Measurements from ENCODE around the gene TBX19. TPM values are rescaled to one million over a fixed set of nuclear protein-coding genes. Genes with fewer than 3 reads are reported as not detected.

The TBX19 gene
- total and polyA plus RNA-seq, 5 donors from 2014 or later: 1.3 to 3.8 (median 2.1) TPM

DNA sequence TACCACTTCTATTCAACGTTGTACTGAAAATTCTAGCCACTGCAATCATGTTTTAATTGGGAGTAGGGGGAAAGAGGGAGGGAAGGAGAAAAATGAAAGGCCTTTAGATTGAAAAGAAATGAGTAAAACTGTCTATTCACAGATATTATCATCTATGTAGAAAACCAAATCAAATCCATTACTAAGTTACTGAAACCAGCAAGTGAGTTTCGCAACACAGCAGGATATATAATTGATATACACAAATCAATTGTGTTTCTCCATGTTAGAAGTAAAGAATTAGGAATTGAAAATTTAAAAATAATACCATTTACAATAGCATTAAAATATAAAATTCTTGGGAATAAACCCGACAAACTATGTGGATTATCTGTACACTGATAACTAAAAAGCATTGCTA lies 35.6 kb upstream of the TBX19 start:
- H3K4me1 ChIP-seq (ENCODE audit: control insufficient read depth, insufficient read depth, low read length, poor library complexity, severe bottlenecking): no peaks in the 10 kb centered on the region
- H3K9me3 ChIP-seq (ENCODE audit: control insufficient read depth in 2 of 2, low read length in 2 of 2): no peaks in the 10 kb centered on the region
- peaks cover 0 to 2% (median 0%) of the 10 kb centered on the region in 7 donors for H3K9me3 Mint-ChIP-seq
- H3K36me3 ChIP-seq (ENCODE audit: control insufficient read depth, insufficient read depth, low read length): peaks cover 71% of the 10 kb centered on the region
- H3K27me3 ChIP-seq (ENCODE audit: control insufficient read depth, insufficient read depth, low read length): no peaks in the 10 kb centered on the region
- H3K4me1 Mint-ChIP-seq: peaks cover 24 to 60% (median 40%) of the 10 kb centered on the region in 4 donors
- peak overlapping the region in 1 of 3 donors; percentile 39 for H3K27ac Mint-ChIP-seq
- no peak overlapping the region for H3K4me3 ChIP-seq (ENCODE audit: low read depth, low read length)
- H3K27me3 Mint-ChIP-seq: no peaks in the 10 kb centered on the region
- H3K4me3 Mint-ChIP-seq: no peak overlapping the region
- H3K36me3 Mint-ChIP-seq: peaks cover 77% of the 10 kb centered on the region
- no peak overlapping the region for H3K27ac ChIP-seq (ENCODE audit: insufficient read depth, low read length, poor library complexity, severe bottlenecking)
- DNase-seq: no peak
- ATAC-seq (ENCODE audit: low read depth in 2 of 2): no peak

DNA sequence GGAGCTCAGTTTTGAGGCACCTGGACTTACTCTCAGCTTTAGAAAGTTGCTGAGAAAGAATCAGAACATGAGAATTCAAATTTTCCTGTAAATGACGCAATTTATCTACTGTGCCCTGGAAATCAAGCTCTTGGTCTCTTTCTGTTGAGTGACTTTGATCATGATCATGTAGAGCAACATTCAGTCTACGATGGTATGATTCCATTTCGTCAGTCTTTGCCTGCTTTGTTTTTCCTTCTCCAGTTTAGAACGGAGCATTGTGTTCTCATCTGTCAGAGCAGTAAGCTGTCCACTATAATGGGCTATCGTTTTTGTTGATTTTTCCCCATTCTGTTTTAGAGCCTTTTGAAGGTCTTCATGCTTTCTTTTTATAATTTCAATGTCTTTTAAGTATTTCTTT lies 34.2 kb upstream of the TBX19 start:
- no peak overlapping the region for H3K27ac Mint-ChIP-seq
- H3K36me3 ChIP-seq (ENCODE audit: control insufficient read depth, insufficient read depth, low read length): peaks cover 71% of the 10 kb centered on the region

DNA sequence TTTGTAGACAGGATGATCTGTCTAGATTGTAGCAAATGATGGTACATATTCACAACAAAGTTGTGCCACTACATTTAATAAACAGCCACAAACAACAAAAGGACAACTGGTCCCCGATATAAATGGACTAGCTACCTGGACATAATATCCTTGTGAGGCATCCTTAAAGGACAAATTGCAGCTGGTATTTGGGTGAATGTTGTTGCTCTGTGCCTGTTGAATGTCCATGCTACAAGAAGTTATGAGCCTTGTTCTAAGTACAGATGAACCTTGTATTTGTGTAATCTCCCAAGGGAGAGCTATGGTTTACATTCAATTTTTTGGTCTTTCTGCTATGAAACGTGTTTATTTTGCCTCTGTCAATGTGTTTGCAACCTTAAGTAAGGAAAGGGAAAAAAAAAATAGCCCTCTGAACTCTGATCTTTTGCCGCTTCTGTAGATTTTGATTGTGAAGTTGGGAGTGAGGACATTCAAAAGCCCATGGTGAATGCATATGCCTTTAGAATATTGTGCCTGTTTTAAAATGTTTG lies 28.4 kb upstream of the TBX19 start:
- Histone ChIP-seq H3K27ac (ENCODE audit: insufficient read depth, low read length, poor library complexity, severe bottlenecking) (peak overlapping the region; percentile 29), H3K4me1 (ENCODE audit: control insufficient read depth, insufficient read depth, low read length, poor library complexity, severe bottlenecking) (no peaks in the 10 kb centered on the region), H3K9me3 (ENCODE audit: control insufficient read depth in 2 of 2, low read length in 2 of 2) (peaks cover 9 to 11% of the 10 kb centered on the region in 2 experiments), H3K27me3 (ENCODE audit: control insufficient read depth, insufficient read depth, low read length) (no peaks in the 10 kb centered on the region), H3K36me3 (ENCODE audit: control insufficient read depth, insufficient read depth, low read length) (peaks cover 50% of the 10 kb centered on the region), H3K4me3 (ENCODE audit: low read depth, low read length) (no peak overlapping the region)
- Mint-ChIP-seq H3K4me3 (no peak overlapping the region), H3K27ac (no peak overlapping the region), H3K4me1 (peaks cover 29 to 38% (median 32%) of the 10 kb centered on the region in 4 donors), H3K27me3 (no peaks in the 10 kb centered on the region), H3K36me3 (peaks cover 64% of the 10 kb centered on the region), H3K9me3 (peaks cover 0 to 10% (median 3%) of the 10 kb centered on the region in 7 donors)
- DNase-seq (no peak), ATAC-seq (ENCODE audit: low read depth in 2 of 2) (no peak)

More for the DNA sequence above, 34.2 kb upstream of the TBX19 start:
- peaks cover 75% of the 10 kb centered on the region for H3K36me3 Mint-ChIP-seq
- no peak for ATAC-seq (ENCODE audit: low read depth in 2 of 2)
- DNase-seq: no peak
- H3K27me3 Mint-ChIP-seq: no peaks in the 10 kb centered on the region
- H3K4me3 ChIP-seq (ENCODE audit: low read depth, low read length): no peak overlapping the region
- H3K27me3 ChIP-seq (ENCODE audit: control insufficient read depth, insufficient read depth, low read length): no peaks in the 10 kb centered on the region
- peaks cover 0 to 2% (median 0%) of the 10 kb centered on the region in 7 donors for H3K9me3 Mint-ChIP-seq
- no peaks in the 10 kb centered on the region for H3K4me1 ChIP-seq (ENCODE audit: control insufficient read depth, insufficient read depth, low read length, poor library complexity, severe bottlenecking)
- H3K4me1 Mint-ChIP-seq: peaks cover 30 to 59% (median 40%) of the 10 kb centered on the region in 4 donors
- no peak overlapping the region for H3K27ac ChIP-seq (ENCODE audit: insufficient read depth, low read length, poor library complexity, severe bottlenecking)
- no peak overlapping the region for H3K4me3 Mint-ChIP-seq
- H3K9me3 ChIP-seq (ENCODE audit: control insufficient read depth in 2 of 2, low read length in 2 of 2): no peaks in the 10 kb centered on the region

DNA sequence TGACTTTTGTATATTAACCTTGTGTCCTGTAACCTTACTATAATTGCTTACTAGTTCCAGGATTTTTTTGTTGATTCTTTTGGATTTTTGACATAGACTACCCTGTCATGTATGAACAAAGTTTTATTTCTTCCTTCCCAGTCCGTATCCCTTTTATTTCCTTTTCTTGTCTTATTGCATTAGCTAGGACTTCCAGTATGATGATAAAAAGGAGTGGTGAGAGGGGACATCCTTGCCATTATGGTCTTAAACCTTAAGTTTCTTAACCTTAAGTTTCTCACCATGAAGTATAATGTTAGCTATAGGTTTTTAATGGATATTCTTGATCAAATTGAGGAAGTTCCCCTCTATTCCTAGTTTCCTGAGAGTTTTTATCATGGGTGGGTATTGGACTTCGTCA lies 24.5 kb upstream of the TBX19 start:
- Mint-ChIP-seq H3K27ac (no peak overlapping the region), H3K4me3 (no peak overlapping the region), H3K4me1 (peaks cover 12 to 43% (median 22%) of the 10 kb centered on the region in 4 donors), H3K27me3 (no peaks in the 10 kb centered on the region), H3K9me3 (peaks cover 0 to 10% (median 4%) of the 10 kb centered on the region in 7 donors), H3K36me3 (peaks cover 56% of the 10 kb centered on the region)
- ATAC-seq (ENCODE audit: low read depth in 2 of 2) (no peak), DNase-seq (no peak)
- Histone ChIP-seq H3K36me3 (ENCODE audit: control insufficient read depth, insufficient read depth, low read length) (peaks cover 34% of the 10 kb centered on the region), H3K27ac (ENCODE audit: insufficient read depth, low read length, poor library complexity, severe bottlenecking) (no peak overlapping the region), H3K4me3 (ENCODE audit: low read depth, low read length) (no peak overlapping the region), H3K9me3 (ENCODE audit: control insufficient read depth in 2 of 2, low read length in 2 of 2) (peaks cover 9 to 11% of the 10 kb centered on the region in 2 experiments), H3K27me3 (ENCODE audit: control insufficient read depth, insufficient read depth, low read length) (no peaks in the 10 kb centered on the region), H3K4me1 (ENCODE audit: control insufficient read depth, insufficient read depth, low read length, poor library complexity, severe bottlenecking) (no peaks in the 10 kb centered on the region)

DNA sequence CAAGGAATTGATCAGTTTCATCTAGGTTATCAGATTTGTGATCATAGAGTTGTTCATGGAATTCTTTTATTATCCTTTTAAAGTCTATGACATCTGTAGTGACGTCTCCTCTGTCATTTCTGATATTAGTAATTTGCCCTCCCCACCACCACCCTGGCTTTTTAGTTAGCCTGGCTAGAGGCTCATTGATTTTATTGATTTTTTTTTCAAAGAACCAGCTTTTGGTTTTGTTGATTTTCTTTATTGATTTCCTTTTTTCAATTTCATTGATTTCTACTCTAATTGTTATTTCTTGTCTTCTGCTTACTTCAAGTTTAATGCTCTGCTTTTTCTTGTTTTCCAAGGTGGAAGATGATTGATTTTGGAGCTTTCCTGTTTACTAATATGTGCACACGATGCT lies 23.3 kb upstream of the TBX19 start:
- Histone ChIP-seq H3K27me3 (ENCODE audit: control insufficient read depth, insufficient read depth, low read length) (no peaks in the 10 kb centered on the region), H3K4me3 (ENCODE audit: low read depth, low read length) (no peak overlapping the region), H3K27ac (ENCODE audit: insufficient read depth, low read length, poor library complexity, severe bottlenecking) (no peak overlapping the region), H3K4me1 (ENCODE audit: control insufficient read depth, insufficient read depth, low read length, poor library complexity, severe bottlenecking) (no peaks in the 10 kb centered on the region), H3K36me3 (ENCODE audit: control insufficient read depth, insufficient read depth, low read length) (peaks cover 31% of the 10 kb centered on the region), H3K9me3 (ENCODE audit: control insufficient read depth in 2 of 2, low read length in 2 of 2) (peaks cover 9 to 11% of the 10 kb centered on the region in 2 experiments)
- Mint-ChIP-seq H3K4me1 (peaks cover 14 to 43% (median 23%) of the 10 kb centered on the region in 4 donors), H3K9me3 (peaks cover 0 to 10% (median 5%) of the 10 kb centered on the region in 7 donors), H3K27ac (no peak overlapping the region), H3K4me3 (no peak overlapping the region), H3K36me3 (peaks cover 61% of the 10 kb centered on the region), H3K27me3 (no peaks in the 10 kb centered on the region)
- DNase-seq: no peak
- no peak for ATAC-seq (ENCODE audit: low read depth in 2 of 2)

DNA sequence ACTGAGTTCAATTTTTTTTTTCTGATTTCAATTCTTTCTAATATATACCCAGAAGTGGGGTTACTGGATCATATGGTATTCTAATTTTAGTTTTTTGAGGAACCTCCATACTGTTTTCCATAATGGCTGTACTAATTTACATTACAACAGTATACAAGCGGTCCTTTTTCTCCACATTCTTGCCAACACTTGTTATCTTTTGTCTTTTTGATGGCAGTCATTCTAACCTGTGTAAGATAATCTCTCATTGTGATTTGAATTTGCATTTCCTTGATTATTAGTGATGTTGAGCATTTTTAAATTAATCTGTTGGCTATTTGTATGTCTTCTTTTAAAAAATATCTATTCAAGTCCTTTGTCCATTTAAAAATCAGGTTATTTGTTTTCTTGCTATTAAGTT lies 21.1 kb upstream of the TBX19 start:
- H3K27ac Mint-ChIP-seq: no peak overlapping the region

DNA sequence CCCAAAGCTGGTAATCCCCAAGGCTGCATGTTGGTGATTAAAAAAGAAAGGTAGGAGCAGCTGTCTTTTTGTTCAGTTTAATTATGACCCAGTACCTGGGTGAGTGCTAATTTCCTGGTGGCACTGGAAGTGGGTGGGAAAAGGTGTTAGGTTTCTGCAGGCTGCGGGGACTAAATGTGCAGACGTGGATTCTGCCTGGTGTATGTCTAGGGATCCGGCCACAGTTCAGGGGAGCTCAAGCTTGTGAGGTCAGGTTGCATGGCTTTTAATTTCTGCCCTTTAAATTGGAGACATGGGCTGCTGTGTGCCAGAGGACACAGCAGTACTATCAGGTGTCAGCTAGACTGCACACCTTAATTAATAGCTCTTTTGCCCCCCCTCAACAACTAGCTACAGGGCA lies 20.3 kb upstream of the TBX19 start:
- H3K27me3 ChIP-seq (ENCODE audit: control insufficient read depth, insufficient read depth, low read length): no peaks in the 10 kb centered on the region
- Mint-ChIP-seq H3K27me3 (no peaks in the 10 kb centered on the region), H3K4me3 (no peak overlapping the region), H3K36me3 (peaks cover 55% of the 10 kb centered on the region), H3K9me3 (peaks cover 0 to 12% (median 4%) of the 10 kb centered on the region in 7 donors), H3K4me1 (peaks cover 9 to 29% (median 20%) of the 10 kb centered on the region in 4 donors), H3K27ac (no peak overlapping the region)
- ATAC-seq (ENCODE audit: low read depth in 2 of 2): no peak
- H3K4me1 ChIP-seq (ENCODE audit: control insufficient read depth, insufficient read depth, low read length, poor library complexity, severe bottlenecking): no peaks in the 10 kb centered on the region
- peaks cover 30% of the 10 kb centered on the region for H3K36me3 ChIP-seq (ENCODE audit: control insufficient read depth, insufficient read depth, low read length)
- H3K27ac ChIP-seq (ENCODE audit: insufficient read depth, low read length, poor library complexity, severe bottlenecking): no peak overlapping the region
- H3K9me3 ChIP-seq (ENCODE audit: control insufficient read depth in 2 of 2, low read length in 2 of 2): peaks cover 9 to 11% of the 10 kb centered on the region in 2 experiments
- no peak overlapping the region for H3K4me3 ChIP-seq (ENCODE audit: low read depth, low read length)
- no peak for DNase-seq

More for the DNA sequence above, 21.1 kb upstream of the TBX19 start:
- peaks cover 63% of the 10 kb centered on the region for H3K36me3 Mint-ChIP-seq
- H3K9me3 Mint-ChIP-seq: peaks cover 0 to 12% (median 4%) of the 10 kb centered on the region in 7 donors
- H3K4me3 Mint-ChIP-seq: no peak overlapping the region
- no peaks in the 10 kb centered on the region for H3K27me3 Mint-ChIP-seq
- Histone ChIP-seq H3K27ac (ENCODE audit: insufficient read depth, low read length, poor library complexity, severe bottlenecking) (no peak overlapping the region), H3K9me3 (ENCODE audit: control insufficient read depth in 2 of 2, low read length in 2 of 2) (peaks cover 9 to 11% of the 10 kb centered on the region in 2 experiments), H3K27me3 (ENCODE audit: control insufficient read depth, insufficient read depth, low read length) (no peaks in the 10 kb centered on the region), H3K4me1 (ENCODE audit: control insufficient read depth, insufficient read depth, low read length, poor library complexity, severe bottlenecking) (no peaks in the 10 kb centered on the region), H3K4me3 (ENCODE audit: low read depth, low read length) (no peak overlapping the region), H3K36me3 (ENCODE audit: control insufficient read depth, insufficient read depth, low read length) (peaks cover 29% of the 10 kb centered on the region)
- DNase-seq (no peak), ATAC-seq (ENCODE audit: low read depth in 2 of 2) (no peak)
- H3K4me1 Mint-ChIP-seq: peaks cover 9 to 29% (median 20%) of the 10 kb centered on the region in 4 donors

DNA sequence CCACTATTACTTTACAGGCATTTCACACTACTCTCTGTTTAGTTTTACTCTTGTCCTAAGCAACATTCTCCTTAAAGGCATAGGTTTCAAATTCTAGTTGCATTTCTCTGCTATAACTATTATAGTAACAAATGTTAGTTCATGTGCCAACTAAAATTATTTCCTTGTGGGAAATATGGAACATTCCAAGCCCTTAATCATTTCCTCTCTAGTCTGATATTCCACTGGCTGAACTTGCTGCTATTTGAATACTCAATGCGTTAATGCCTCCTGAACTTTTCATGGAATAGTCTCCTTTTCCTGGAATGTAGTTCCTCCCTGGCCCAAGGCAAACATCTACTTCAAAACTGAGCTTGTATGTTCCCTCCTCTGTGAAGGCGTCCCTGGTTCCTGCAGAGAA lies 19.3 kb upstream of the TBX19 start:
- H3K27me3 Mint-ChIP-seq: no peaks in the 10 kb centered on the region
- no peak overlapping the region for H3K27ac ChIP-seq (ENCODE audit: insufficient read depth, low read length, poor library complexity, severe bottlenecking)
- no peak for ATAC-seq (ENCODE audit: low read depth in 2 of 2)
- H3K4me1 Mint-ChIP-seq: peaks cover 9 to 29% (median 20%) of the 10 kb centered on the region in 4 donors
- peaks cover 0 to 2% of the 10 kb centered on the region in 2 experiments for H3K9me3 ChIP-seq (ENCODE audit: control insufficient read depth in 2 of 2, low read length in 2 of 2)
- no peak overlapping the region for H3K4me3 Mint-ChIP-seq
- no peaks in the 10 kb centered on the region for H3K27me3 ChIP-seq (ENCODE audit: control insufficient read depth, insufficient read depth, low read length)
- no peaks in the 10 kb centered on the region for H3K4me1 ChIP-seq (ENCODE audit: control insufficient read depth, insufficient read depth, low read length, poor library complexity, severe bottlenecking)
- peaks cover 48% of the 10 kb centered on the region for H3K36me3 Mint-ChIP-seq
- peaks cover 0 to 6% (median 3%) of the 10 kb centered on the region in 7 donors for H3K9me3 Mint-ChIP-seq
- H3K4me3 ChIP-seq (ENCODE audit: low read depth, low read length): no peak overlapping the region
- DNase-seq: no peak
- peaks cover 23% of the 10 kb centered on the region for H3K36me3 ChIP-seq (ENCODE audit: control insufficient read depth, insufficient read depth, low read length)
- H3K27ac Mint-ChIP-seq: no peak overlapping the region
